Dermis blood vessel endothelial cell (primary cell): Measurements from ENCODE around the gene EGFR. TPM values are rescaled to one million over a fixed set of nuclear protein-coding genes. Genes with fewer than 3 reads are reported as not detected.

Source experiments
- DNase-seq: peaks from one replicate; pipeline ENCODE4 v3.0.0; 2010
- total RNA-seq: library from RNA; depleted of rRNA; stranded (reverse); fragments of >200 nt; gene quantifications from 2 replicates; pipeline ENCODE4 v1.2.3, GENCODE V29; 2014

The EGFR gene
- total RNA-seq, 1 donor from 2014 or later: 0.85 TPM

DNA sequence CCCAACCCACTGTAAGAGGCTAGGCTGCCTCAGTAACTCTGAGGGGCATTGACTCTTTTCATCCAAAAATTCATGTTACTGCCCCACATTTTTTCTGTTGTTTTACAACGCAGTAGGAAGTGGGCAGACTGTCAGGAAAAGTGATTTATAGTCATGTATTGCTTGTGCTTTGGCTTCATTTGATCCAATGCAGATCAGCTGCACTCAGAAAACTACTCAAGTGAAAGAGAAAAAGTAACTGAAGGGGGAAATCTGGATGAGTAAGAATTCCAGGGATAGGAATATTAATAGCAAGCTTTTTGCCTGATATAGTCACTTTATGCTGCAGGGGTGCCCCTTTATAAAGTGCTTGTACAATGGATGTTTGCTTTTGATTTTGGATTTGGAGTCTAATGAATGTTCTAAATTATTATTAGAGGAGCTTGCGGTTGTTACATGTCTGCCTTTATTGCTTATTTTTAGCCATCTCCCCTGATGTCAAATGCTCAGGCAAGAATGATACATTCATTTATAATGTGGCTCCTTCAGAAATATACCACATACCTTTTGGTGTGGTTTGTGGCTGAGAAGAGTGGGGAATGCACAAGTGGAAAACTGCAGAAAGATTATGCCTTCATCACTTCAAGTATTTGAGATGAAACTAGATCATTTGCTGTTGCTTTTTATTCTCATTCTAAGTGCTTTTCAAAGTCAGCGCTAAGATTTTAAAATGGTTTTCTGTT, 86.1 kb downstream of the EGFR start:
- DNase-seq: no peak

DNA sequence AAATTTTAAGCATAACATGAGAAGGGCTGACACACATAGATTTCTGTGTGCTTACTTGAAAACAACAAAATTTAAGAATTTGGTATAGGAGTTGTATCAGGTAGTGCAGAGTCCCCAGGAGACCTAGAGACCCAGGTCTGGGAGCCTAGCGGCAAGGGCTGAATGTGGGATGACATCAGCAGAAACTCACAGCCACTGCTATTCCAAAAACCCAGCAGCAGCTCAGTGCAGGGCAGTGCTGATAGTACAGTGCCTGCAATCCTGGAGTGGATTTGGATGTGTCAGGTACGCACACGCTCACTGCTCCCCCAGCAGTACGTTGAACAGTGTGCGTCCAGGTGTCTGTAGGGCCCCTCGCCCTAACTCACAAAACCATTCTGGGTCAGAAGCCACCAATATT, 87.1 kb downstream of the EGFR start:
- DNase-seq: no peak

DNA sequence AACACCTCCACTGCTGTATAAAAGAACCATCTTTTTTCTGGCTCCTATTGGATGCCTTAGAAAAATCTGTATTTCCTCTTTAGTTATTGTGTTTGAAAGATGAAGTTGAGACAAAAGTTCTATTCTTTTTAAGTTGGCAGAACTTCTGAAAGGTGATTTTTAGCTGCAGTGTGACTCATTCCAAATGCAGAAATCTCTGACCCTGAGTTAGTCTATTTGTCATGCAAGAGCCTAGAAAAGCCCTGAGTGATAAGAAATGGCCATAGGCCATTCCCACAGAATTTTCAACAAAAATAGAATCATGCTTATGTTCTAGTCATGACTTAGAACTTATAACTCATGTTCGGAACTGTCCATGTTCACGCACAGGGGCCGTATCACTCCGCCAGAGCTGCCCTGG, 89.1 kb downstream of the EGFR start:
- DNase-seq: no peak

DNA sequence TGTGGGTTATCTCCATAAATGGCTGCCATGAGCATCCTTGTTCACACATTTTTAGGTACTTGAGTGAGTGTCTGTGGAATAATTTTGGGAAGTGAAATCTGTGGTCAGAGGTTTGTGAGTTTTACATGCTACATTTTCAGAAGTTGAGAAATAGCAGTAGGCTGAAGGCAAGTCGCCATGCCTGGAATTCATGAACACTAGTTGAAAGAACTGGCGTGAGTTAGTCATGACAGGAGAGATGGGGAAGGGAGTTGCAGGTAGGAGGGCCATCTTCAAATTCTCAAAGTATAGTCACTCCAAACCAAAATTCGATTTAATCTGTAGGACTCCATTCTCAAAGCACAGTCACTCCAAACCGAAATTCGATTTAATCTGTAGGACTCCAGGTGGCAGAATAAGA, 89.6 kb downstream of the EGFR start:
- DNase-seq: no peak

DNA sequence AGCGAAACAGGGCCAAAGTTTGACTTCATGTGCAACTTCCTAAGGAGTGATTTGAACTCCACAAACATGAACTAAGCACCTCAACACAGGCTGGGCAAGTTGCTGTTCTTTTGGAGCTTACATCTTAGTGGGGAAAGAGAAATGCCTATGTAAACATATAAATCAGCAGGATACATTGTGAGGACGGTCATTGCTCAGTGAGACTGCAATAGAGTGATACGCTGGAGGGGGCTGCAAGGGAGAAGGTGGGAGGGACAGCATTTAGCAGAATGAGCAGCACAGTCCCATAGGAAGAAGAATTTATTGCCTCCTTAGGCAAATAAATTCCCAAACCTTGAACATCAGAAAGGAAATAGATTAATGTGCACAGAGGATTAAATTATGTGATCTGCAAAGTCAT, 90.0 kb downstream of the EGFR start:
- no peak for DNase-seq

DNA sequence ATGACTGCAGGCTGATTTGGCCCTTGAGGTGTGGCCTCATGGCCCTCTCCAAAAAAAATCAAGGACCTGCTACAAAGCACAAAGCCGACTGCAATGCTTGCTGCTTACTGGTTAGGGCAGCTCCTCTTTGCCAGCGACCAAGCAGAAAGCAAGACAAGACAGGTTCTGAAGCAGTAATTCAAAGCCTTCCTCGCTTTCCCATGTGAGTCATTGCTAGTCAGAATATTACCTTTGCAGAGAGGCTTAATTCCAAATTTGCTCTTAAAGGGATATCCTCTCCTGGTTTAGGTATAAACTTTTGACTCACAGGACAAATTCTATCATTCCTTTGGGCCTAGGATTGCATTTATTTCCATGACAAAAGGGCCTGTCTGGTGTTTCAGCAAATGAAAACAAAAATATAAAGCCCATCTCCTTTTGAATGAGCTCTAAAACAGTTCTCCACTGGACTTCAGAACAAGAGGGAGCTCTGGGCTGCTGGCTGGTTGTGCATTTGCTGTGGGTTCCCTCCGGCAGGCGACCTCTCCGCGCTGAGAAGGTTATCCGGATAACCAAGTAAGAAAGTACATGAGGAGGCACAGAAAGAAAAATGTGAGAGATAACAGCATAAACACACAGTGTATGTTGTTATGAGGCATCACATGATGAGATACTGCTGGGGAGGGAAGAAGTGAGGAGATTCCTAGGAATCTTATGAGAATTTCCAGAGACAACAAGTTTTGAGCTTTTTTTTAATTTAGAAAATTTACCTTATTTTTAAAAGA, 90.8 kb downstream of the EGFR start:
- no peak for DNase-seq

DNA sequence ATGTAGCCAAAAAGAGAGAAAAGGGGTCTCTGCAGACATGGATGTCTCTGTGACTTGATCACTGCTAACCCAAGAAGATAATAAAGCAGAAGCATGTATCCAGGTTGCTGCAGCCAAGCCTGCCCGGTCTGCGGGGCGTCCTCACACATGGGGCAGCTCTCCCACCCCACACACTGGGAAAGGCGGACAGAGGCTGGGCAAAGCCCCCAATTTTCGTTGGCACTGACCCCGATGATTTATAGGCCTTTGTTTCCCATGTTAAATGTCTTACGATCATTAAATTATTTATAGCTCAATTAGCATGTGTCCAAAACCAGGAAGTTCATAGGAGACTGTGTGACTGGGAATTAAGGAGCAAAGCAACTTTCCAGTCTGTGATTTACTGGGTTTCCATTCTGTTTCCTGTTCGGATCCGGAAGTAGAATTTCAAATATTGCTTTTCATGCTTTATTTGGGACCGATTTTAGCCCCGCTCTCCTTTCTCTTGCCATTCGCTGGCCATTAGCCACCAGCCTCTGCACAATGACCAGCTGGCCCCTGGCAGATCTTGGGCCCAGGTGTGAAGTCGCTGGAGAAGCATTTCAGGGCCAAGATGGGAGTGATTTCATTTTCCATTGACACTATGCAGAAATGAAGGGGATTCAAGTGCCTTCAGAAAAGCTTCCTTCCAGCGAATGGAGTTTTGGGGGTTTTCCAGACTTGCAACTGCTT, 91.6 kb downstream of the EGFR start:
- no peak for DNase-seq

DNA sequence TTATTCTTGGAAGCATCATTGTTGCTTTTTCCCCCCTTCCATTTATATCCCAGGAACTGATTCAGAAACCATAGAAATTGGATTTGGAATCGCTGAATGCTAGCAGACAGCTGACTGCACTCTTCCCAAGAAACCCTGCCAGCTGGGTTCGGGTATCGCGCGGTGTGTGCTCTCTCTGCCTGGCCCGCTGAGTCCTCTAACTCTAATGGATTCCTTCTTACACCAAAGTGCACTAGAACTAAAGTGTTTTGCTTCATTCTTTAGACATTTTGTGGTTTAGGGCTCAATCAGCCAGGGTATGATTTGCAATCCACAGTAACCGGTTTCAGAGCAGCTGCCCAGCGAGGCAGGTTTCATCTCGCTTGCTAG, 92.2 kb downstream of the EGFR start:
- DNase-seq: no peak

DNA sequence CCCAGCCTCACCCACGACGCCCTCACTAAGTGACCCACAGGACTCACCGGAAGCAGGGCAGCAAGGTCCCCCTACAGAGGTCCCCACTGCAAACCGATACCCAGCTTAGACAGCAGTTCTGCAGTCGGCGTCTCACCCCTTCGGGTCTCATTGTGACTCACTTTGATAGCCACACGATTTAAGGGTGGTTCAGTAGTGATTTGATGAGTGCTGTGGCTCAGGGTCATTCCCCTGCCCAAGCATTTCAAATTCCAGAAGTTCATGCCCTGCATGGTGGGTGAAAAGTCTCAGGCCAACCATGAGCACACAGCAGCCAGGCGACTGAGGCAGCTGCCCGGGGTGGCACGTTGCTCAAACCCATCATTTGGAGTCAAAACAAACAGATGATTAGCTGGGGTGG, 93.2 kb downstream of the EGFR start:
- no peak for DNase-seq

DNA sequence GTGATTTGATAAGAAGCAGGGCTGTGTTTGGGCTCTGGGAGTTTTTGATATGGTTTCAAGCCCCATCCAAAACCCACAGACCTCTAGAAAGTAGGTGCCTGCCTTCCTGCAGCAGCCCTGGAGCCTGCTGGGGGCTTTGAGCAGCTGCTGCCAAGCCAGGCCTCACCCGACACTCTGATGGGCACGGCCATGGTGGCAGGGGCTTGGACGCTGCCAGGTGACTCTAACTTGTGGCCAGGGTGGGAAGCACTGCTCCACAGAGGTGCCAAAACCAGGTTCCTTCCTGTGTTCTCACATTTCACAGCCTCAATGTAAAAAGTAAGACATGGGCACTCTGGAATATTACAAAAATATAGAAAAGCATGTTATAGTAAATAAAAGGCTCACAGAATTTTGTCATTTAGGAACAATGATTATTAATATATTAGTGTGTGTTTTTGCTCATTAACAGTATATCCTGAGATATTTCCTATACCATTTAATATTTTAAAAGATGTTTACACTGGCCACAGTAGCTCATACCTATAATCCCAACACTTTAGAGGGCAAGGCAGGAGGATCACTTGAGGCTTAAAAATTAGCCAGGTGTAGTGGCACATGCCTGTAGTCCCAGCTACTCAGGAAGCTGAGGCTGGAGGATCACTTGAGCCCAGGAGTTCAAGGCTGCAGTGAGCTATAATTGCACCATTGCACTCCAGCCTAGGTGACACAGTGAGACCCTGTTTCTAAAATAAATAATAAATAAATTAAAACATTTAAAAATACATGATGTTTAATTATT, 95.1 kb downstream of the EGFR start:
- DNase-seq: no peak

DNA sequence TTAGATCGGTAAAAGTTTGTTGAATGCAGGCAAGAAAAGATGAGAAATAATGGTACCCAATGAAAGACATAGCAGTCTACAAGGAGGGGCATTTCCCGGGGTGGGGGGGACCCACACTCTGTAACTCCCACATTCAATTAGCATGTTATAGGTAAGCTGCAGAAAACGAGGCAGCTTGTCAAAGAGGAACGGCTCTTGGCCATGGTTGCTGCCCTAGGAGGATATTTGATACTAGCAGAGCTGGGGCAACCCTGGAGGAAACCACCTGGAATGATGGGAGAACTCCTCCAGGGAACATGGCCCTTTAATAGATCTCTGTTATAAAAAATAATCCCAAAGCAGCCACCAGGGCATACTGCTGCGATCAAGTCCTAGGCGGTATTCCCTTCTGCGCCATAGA, 98.5 kb downstream of the EGFR start:
- no peak for DNase-seq

DNA sequence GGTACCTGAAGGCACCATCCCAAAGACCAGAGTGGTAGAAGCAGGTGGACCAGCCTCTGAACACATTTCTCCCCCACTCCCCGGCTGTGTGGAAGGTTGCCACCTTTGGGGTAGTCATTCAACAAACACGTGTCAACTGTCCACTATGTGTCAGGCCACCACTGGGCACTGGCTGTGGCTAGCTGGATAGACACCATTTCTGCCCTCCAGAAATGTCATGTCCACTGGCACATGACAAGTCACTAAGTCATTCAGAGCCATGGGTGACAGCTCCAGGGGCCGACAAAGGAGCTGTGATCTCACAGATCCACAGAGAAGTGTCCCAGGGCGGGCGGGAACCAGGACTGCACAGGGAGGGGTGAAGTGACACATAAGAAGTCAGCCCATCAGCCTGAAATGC, 99.6 kb downstream of the EGFR start:
- DNase-seq: no peak

DNA sequence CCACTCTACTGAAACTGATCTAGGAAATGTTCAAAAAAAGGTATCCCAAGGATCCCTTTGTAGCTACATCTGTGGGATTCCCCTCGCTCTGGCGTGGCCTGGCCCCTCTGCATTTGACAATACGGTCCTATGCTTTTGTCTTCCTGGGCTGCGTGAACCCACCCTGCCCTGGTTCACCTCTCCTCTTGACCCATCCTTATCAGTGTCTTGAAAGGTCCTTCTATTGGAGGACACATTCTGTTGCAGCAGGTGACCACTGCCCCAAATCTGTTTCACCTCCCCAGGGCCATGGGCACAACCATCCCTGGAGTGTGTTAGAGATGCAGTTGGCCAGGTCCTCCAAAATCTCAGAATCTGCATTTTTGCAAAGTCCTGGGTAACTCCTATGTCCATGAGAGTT, 100.8 kb downstream of the EGFR start:
- DNase-seq: no peak

DNA sequence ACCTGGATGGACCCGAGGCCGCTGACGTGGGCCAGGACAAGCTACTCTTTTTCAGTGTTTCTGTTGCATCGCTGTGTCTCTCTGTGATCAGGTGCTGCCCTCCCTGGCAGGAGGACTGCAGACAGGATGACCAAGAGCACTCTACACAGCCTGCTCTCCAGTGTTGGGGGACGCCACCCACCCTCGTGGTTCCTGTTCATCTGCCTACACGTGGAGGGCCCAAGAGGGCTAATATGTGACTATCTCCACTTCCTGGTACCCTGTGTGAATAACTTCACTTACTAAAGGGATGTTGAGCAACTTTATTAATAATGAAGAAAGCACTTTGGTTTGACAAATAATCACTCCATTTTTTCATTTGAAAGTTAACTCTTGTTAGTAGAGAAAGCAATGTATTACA, 101.3 kb downstream of the EGFR start:
- DNase-seq: no peak

DNA sequence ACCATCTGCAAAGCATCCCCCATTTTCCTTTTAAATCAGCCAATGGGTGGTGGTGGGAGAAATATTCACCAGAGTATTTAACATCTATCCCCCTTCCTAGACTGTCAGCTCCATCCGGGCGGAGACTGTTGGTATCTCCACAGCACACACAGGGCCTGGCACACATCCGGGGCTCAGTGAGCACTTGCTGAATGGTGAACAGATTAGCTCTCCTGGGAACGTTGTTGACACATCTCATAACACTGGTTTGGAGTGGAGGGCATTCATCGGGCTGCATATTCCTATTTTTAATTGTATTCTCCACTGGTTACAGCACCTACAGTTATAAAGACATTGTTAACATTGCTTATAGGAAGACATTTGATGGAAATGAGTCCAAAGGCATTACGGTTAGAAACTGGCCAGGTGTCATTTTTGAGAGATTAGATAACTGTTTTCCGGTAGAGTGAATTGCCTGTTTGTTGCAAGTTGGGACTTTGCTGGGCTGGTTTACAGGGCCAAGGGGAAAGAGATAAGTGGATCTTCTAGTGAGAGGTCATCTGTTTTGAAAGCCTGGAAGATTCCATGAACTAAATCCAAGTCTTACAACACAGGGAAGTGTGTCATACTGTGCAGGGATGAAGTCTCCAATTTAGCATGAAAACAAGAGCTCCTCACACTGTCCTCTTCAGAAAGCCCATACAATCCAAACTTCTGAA, 101.8 kb downstream of the EGFR start:
- DNase-seq: no peak

DNA sequence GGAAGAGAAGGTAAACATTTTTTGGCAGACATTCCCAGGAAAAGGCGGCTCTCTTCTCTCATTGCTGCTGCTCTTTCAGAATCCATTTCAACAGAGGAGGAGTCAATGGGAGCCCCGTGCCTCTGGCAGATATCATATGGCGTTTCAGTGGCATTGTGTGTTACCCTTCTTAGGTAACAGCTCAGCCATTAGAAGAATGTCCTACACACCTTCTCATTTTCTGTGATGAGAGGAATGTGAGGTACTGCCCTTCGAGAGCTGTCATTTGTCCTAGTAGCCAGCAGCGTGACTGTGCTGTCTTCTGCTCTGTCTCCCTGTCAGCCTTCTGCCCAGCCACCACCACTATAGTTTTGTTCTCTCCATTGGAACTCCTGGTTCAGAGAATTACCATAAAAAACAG, 102.4 kb downstream of the EGFR start:
- DNase-seq: no peak

DNA sequence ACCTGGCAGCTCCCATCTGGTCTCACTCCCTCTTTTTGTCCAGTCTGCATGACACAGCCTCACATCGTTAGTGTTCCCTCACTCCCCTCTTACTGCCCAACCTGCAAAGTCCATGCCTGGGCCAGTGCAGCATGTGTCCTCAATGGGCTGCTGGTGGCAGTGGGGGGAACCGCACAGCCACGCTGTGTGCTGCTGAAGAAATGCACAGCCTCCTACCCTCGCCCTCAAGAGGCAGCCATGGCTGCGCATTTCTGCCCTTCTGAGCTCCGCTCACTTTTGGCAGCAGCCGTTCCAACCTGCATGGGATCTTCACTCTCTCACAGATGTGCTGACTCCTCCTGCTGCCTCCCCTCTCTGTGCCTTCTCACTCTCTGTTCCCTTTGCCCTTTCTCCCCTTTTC, 103.4 kb downstream of the EGFR start:
- DNase-seq: no peak

DNA sequence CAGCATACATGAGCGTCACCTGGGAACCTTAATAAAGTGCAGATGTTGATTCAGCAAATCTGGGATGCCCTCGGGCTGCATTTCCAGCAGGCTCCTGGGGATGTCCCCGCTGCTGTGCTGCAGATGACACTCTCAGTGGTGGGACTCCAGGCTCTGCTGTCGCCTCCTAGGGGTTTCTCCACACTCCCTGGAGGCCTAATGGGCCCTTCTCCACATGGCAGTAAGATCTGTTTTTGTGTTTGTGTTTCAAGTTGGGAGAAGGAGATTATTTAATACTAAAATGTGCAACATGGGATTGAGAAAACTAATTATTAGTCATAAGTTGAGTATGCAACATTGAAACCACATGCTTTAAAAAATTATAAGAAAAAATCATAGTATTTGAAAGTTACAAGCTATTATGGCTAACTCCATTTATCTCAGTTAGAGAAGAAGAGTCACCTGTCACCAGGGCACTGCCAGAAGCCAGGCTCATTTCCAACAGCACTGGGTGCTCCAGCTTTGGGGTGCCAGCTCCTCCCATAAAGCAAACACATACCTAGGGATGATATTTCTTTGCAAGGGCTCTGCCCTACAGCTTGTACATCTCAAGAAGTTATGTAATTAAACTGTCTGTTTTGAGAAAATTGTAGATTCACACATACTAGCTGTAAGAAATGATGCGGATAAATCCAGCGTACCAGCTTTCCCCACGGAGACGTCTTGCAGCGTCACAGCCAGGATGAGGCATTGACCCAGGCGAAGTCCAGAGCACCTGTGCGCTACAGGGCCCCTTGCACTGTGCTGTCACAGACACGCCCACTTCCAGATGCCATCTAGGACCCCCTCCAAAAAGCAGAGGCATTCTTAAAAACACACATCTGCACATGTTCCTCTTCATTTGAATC, 106.4 kb downstream of the EGFR start:
- DNase-seq: no peak

DNA sequence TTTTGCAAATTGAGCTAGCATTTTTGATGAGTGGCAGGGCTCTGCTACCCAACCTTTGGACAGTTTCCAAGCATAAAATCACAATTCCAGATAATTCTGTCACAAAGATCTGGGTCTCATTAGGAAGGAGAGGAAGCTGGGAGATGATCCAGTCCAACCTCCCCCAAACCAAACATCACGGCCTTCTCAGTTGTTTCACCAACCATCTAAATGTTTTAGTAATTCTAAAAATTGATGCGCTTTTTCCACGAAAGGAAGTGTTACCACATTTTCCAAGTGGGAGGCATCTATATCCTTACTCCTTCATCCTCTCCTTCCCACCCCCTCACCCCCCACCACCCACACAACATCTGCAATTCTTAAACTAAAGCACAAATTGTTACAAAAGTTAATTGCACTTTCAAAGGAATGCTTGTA, 108.3 kb downstream of the EGFR start:
- no peak for DNase-seq

DNA sequence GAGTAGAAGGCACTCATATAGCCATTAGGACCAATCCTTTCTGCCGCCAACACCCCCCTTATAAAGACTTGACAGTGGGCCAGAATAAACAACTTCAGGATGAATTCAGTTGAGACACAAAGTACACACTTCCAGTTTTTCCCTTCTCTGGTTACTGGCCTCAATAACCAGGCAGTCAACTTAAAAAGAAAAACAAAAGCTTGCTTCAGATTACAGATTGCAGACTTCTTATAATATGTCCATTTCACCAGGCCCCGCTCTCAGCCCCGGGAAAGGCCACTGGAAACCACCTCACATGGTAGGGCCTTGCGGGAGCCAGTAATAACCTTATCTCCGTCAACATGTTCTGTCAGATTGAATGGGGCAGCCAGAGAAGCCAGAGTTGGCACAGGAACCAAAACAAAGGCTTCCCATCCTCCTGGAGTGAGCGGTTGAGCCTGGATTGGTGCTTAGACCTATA, 108.8 kb downstream of the EGFR start:
- DNase-seq: peak; percentile 86

DNA sequence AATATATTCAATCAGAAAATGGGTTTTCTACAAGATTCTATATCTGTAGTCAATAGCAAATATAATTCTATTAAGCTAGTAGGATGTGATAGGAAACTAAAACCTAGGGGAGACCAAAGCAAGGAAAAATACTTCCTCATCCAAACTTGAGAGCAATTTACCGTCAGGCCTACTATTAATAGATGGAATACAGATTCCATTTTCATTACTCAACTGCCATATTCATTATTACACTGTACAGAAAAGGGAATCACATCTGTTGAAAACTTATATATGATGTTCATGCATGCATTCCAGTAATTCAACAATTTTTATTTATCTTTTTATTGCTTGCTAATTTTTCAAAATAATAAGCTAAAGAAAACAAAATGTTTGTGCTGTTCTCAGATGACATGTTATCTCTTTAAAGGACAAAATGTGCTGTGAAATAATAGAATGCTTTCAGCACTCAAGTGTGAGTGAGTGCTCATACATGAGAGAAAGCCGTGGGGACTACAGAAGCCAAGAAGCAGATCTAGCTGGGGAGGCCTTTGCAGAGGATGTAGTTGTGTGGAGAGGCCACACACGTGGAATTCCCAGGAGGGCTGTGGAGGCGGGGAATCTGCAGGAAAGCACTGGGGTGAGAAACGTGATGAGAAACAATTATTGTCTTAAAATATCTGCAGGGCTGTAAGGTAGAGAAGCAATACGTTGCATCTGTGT, 110.0 kb downstream of the EGFR start:
- no peak for DNase-seq
